CD4-positive, alpha-beta T cell treated with Interleukin-2 at 100 ng/mL for 4 hours (primary cell): ENCODE data around the gene FRRS1.
A peak's percentile ranks its signal among the peaks of the same experiment; 100 is the strongest.
"Not testable (repeated sequence)": the region's sequence is repeated elsewhere in the genome, so short reads cannot be mapped to it uniquely, and the experiment has no call there.

ENCODE experiments used
- DNase-seq: peaks from one replicate; pipeline ENCODE4 v3.0.0-alpha.2; 2020; ENCODE audit warnings: low spot score

The FRRS1 gene

DNA sequence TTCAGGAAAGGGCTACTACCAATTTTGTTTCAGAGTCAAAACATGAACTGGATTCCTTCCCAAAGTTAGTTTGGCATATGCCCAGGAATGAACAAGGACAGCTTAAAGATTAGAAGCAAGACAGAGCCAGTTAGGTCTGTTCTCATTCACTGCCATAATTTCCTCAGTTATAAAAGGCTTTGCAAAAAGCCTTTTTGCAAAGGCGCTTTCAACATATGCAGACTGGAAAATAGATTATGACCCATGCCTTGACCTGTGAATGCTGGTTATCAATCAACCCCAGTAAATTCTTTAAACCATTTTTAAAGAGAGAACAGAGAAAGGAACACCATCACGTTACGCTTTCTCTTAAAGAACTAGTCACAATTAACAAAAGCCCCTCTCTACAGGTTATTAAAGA, 1.7 kb upstream of the FRRS1 start:
- DNase-seq, result no peak

DNA sequence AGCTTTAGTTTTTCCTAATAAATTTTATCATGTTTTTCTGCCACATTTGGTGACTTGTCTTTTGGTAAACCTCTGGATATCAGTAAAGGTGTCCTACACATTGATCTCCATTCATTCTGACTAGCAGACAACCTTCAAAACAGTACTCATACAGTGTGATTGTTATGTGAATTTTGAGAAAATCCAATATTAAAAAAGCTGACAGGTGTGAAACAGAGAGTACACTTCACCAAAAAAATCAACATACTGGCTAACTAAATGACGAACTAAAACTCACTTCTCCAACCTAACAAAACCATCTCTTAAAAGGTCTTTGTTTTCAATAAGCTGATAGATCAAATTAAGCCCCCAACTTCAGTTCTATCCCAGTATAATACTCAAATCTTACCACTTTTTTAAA, 1.5 kb downstream of the FRRS1 start:
- DNase-seq, result no peak

DNA sequence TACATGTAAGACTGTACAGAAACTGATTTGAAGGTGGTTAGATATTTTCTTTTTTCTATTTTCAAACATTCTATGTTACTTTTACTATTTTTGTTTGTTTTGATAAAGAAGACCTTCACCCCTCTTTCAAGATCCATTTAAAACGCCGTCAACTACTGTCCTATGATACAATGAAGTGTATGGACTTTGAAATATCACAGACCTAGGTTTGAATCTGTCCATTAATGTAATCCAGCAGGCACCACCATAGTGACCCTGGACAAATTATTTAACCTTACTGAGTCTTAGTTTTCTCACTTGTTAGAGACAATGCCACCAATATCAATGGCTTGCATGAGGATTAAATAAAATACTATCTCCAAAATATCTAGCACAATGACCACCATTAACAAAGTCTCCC, 2.0 kb downstream of the FRRS1 start:
- DNase-seq, result no peak

DNA sequence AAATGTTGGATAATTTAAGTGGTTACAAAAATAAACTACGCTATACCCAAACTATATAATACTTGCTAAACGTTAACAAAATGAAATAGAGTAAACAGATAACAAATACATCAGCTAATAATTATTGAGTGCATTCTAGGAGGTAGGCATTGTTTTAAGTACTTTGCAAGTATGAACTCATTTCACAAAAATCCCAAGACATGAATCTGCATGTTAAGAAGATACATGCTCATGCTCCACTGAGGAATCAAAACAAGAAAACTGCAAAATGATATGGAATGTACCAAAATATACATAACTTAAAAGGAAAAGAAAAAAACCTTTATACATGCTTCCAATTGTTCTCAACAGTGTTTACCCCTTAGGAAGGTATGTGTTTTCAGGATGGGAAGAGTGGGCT, 2.5 kb downstream of the FRRS1 start:
- DNase-seq, result no peak

DNA sequence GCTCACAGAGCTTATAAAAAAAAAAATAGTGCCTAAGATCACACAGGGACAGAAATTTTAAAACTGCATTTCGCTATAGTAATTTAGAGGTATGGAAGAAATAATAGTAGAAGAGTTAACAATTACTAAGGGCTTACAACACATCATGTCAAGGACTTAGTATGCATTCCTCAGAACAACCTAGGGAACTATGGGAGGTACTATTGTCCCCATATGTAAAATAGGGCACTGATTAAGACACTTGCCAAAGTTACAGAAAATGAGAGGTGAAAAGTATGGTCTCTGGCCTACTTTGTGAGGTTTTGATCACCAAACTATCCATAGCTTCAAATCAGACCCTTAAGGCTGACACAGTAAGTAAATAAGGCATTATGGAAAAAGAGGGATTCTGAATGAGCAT, 4.7 kb downstream of the FRRS1 start:
- no peak for DNase-seq

DNA sequence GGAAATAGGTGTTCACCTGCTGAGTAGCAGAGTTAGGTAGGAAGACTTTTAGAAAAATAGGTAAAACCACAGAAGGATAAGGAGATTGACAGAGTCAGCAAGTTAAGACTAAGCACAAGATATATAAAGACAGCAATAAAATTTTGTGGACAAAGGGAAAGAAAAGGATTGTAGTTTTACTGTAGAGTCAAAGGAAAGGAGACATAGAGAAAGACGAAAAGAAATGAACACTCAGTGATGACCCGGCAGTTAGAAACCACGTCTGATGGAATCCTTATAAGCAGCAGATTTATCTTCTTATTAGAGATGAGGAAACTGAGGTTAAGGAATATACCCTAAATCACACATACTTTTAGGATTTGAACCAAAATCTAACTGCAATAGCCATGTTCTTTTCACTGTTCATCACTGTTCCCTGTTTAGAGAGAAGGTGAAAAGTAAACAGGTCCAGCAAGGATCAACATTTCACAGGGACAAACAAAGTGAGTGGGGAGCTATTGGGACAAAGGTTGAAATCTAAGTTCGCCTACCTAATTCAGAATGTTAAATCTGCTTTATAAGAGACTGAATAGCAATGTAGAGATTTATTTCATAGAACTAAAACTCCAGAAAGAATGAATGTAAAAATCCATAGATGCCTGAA, 6.8 kb downstream of the FRRS1 start:
- DNase-seq, result no peak

DNA sequence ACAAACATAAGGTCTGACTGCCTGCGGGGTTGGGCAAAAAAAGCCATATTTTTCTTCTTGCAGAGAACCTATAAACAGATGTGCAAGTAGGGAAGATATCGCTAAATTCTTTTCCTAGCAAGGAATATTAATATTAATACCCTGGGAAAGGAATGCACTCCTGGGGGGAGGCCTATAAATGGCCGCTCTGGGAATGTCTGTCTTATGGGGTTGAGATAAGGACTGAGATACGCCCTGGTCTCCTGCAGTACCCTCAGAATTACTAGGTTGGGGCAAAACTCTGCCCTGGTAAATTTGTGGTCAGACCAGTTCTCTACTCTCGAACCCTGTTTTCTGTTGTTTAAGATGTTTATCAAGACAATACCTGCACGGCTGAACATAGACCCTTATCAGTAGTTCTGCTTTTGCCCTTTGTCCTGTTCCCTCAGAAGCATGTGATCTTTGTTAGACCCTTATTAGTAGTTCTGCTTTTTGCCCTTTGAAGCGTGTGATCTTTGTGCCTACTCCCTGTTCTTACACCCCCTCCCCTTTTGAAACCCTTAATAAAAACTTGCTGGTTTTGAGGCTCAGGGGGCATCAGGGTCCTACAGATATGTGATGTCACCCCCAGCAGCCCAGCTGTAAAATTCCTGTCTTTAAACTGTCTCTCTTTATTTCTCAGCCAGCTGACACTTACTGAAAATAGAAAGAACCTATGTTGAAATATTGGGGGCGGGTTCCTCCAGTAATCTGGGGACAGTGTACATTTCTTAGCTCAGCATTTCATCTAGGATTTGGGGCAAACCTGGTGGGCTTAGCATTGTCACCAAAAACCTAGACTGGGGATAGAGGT, 7.5 kb downstream of the FRRS1 start:
- not testable (repeated sequence) for DNase-seq

DNA sequence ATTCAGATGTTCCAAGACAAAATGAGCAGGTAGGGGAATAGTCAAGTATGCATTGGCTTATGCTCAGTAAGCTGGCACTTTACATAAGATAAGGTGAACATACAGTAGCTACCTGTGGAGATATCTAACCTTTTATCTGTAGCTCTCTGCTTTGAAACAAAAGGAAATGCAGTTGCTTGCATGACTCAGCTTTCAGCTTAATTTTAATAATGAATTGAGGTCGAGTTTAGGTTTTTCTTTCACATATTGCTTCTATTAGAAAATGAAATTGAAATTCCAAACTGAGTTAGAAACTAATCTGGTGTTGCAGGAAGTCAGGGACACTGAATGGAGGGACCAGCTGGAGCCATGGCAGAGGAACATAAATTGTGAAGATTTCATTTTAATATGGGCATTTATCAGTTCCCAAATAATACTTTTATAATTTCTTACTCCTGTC, 8.3 kb downstream of the FRRS1 start:
- no peak for DNase-seq

DNA sequence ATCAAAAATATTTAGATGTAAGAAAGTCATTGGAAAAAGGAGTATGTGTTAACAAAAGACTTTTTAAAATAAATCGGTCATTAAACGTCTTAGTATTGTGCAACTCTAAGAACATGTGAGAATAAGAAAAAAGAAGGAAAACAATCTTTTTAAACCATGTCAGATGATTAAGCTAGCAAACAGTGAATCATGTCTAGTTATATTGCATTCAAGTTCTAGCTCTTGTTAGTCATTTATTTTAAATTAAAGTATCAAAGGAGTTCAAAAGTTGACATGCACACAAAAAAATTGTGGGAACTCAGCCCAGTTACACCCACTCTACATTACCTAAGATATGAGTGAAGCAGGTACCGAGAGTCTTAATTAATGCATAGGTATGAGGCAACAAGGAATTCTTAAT, 9.8 kb downstream of the FRRS1 start:
- no peak for DNase-seq

DNA sequence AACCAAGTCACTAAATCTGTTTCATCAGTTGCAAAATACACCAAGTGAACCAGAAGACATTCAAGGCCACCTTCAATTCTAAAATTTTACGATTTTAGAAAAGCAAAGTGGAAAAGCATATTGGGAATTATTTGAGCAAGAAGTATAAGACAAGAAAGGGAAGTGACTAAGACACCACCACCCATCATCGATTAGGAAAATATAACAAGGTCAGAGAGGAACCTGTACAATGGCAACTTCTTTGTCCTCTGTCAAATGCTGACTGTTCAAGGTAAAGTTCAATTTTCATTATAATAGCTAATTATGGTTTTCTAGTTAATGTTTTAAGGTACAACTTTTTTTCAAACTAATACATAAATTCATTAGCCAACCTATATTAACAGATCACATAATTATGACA, 10.8 kb downstream of the FRRS1 start:
- DNase-seq, result no peak

DNA sequence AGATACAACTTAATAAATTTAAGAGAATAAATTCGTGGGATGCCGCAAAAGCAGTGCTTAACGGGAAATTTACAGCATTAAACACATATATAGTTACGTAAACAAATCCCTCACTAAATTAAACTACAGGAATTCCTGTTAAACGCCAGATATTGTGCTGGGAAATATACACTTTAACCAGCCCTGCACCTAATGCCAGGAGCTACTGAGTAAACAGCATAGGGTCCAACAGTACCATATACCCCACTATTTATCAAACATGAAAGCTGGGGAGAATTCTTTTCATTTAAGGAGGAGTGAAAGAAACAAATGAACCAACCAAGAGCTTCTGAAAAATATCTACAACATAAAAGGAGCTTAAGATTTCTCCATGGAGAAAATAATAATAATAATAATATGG, 11.7 kb downstream of the FRRS1 start:
- no peak for DNase-seq

DNA sequence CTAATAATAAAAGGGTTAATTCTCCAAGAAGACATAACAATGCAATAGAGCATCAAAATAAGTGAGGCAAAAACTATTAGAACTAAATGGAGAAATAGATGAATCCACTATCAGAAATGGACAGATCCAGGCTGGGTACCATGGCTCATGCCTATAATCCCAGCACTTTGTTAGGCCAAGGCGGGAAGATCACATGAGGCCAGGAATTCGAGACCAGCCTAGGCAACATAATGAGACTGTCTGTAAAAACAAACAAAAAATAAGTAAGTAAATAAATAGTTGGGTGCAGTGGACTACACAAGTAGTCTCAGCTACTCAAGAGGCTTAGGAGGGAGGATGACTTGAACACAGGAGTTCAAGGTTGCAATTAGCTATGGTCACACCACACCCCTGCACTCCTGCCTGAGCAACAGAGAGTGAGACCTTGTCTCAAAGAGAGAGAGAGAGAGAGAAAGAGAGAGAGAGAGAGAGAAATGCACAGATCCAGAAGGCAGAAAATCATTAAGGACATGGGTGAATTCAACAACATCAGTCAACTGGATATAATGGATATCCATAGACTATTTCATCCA, 12.3 kb downstream of the FRRS1 start:
- DNase-seq, result no peak

DNA sequence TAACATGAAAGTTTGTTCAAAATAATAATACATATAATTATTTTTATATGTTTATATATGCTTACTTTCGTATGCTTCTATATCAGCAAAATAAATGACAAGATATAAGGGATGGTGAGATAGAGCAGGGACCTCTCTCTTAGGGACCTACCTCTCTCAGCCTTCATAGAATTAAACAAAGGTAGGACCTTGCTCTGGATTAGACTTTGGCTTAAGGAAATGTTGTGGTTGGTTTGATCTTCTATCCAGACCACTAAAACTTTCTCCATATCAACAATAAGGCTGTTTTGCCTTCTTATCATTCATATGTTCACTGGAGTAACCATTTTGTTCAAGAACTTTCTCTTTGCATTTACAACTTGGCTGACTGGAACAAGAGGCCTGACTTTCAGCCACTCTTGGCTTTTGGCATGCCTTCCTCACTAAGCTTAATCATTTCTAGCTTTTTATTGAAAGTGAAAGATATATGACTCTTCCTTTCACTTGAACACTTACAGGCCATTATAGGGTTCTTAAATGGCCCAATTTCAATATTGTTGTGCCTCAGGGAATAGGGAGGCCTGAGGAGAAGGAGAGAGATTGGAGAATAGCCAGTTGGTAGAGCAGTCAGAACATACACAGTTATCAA, 14.4 kb downstream of the FRRS1 start:
- no peak for DNase-seq

DNA sequence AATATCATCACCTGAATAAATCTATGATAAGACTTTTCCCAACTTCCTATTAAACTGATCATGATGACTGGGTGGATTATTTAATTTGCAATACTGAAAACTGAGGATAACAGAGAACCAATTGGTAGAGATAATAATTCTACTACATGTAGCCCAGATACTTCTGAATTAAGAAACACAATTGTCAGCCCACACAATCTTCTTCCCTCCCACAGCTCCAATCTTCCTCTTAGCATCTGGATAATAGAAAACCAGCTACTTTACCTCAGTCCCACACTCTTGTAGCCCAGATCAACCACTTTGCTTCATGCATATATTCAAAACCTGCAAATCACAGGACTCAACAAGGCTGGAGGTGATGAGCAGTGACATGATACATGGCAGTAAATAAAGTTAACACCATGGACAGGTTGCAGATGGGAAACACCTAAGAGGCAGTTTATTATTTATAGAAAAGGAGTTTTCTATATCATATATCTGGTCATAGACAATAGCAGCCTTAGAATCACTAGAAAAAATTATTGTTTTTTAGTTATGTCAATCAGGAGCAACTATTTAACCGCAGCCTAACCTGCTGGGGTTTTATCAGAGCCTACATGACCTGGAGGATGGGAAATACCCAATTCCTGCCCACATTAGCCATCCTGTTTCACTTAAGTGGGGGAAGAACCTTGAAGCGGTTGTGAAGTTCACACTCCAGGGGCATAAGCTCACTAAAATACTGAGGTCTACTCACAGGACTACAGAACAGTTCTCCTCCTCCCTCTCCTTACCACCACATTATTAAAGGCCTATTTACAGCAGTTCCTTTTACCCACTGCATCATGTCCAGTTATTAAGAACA, 16.7 kb downstream of the FRRS1 start:
- DNase-seq, result peak; percentile 2

DNA sequence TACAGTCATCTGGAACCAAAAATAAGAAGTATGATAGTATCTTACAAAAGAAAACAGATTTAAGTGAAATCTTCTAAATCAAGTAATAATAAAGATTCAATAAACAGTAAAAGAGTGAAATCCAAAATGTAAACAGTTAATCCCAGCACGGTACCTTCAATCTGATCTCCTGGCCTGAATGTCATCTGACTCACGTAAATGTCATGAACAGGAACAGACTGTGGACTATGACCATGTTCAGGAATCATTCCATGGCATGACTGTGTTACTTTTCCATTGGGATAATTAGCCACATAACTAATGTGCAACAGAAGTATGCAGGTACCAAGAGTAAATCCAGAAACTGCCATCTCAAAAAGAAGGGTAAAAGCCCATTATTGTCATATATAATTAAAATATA, 18.0 kb downstream of the FRRS1 start:
- no peak for DNase-seq

DNA sequence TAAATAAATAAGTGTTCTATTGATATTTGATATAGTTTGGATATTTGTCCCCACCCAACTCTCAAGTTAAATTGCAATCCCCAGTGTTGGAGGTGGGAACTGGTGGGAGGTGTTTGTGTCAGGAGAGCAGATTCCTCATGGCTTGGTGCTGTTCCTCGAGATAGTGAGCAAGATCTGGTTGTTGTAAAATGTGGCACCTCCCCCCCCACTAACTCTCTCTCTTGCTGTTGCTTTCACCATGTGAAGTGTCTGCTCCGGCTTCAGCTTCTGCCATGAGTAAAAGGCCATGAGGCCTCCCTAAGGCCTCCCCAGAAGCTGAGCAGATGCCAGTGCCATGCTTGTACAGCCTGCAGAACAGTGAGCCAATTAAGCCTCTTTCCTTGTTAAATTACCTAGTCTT, 20.8 kb downstream of the FRRS1 start:
- no peak for DNase-seq

DNA sequence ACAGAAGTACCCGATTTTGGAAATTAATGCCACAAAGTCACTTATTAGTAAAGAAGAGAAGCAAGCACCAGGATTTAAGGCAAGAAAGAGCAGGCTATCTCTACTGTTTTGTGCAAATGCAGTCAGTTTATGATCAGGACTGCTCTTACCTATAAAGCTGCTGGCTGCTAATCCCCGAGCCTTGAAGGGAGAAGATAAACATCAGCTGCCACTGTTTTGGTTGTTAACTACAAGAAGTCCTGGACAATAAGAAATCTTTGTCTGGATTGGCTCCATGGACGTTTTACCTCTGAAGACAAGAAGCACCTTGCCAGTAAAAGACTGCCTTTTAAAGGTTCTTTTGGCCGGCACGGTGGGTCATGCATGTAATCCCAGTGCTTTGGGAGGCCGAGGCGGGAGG, 21.4 kb downstream of the FRRS1 start:
- no peak for DNase-seq

DNA sequence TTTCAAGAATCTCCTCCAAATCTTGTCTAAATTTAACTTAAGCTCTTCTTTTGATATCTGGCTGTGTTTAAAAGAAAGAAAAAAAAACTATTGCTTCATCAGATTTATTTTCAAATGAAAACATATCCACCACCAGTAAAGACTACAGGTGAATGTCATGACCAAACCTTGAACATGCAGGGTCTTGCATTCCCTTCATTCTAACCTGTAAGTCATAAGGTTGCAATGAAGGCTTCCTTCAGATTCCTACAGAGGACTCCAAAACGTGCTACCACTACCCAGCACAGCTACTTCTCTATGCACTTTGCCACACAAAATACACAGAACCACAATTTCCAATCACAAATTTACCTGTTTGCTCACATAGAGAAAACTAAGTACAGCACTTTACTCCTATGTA, 26.3 kb downstream of the FRRS1 start:
- DNase-seq, result no peak

DNA sequence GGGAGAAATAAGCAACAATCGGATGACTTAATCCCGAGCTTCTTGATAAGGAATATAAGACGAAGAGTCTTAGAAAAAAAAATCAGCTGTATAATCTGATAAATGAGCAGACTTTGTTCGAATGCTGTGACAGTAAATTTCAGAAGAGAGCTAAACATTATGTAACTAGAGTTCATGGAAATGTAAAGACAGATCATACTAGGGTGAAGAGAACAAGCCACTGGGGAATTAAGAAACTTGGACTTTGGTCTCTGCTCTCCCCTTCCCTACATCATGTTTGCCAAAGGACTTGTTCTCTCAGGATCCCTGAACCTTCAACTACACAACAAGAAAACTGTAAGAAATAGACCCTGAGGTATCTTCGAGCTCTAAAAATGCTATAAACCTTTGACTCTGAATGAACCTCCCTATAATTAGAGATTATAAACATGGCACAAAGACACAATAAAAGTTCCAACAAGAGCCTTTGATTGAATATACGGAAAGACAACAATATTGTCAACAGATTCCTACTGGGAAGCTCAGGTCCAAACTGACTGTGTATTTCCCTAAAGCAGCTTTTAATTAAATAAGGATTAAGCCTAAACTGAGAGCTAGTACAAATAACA, 27.5 kb downstream of the FRRS1 start:
- DNase-seq, result no peak

DNA sequence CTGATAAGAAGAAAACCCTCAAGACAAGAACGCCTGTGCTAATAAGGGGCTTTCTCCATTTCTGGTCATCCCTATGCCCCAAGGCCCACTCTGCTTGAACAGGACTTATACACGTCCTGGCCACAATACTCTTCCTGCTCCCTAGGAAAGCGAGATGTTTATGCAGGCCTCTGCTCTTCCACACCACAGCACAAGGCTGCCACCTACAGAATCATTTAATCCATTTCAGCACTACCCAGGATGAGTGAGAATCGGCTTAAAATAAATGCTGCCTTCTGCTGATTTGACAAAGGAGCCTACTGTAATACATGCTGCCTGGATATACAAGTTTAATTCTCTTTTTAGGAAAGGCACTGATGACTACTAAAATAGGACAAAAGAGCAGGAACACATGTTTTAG, 29.4 kb downstream of the FRRS1 start:
- DNase-seq, result no peak

DNA sequence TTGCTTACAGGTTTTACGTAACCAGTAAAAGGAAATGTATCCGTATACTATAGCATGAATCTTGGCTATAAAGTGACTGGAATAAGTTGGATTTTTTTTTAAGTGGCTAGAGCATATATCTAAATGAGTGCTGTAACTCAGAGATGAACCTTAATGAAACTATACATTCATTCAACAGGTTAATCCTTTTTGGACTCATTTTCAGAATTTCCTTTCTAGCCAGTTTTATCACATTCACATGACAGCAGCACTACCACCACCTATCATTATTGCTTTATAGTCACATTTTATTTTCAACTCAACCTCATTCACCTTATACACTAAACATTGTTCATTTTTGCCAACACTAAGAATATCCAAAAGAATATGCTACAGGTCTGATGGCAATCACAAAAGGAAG, 30.6 kb downstream of the FRRS1 start:
- no peak for DNase-seq

DNA sequence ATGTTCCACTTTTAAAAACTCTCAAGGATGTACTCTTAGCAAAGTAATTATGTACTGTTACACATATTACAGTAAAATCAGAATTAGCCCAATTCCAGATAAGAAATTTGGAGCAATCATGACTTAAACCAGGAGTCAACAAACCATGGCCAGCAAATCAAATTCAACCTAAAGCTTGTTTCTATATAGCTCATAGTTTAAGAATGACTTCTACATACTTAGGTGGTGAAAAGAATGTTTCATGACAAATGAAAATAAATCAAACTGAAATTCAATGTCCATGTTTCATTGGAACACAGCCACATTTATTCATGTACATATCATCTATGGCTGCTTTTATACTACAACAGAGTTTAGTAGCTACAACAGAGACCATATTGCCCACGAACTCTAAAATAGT, 35.1 kb downstream of the FRRS1 start:
- DNase-seq, result no peak
